ENCODE measurements around the gene GRM4.

Gene GRM4

DNA sequence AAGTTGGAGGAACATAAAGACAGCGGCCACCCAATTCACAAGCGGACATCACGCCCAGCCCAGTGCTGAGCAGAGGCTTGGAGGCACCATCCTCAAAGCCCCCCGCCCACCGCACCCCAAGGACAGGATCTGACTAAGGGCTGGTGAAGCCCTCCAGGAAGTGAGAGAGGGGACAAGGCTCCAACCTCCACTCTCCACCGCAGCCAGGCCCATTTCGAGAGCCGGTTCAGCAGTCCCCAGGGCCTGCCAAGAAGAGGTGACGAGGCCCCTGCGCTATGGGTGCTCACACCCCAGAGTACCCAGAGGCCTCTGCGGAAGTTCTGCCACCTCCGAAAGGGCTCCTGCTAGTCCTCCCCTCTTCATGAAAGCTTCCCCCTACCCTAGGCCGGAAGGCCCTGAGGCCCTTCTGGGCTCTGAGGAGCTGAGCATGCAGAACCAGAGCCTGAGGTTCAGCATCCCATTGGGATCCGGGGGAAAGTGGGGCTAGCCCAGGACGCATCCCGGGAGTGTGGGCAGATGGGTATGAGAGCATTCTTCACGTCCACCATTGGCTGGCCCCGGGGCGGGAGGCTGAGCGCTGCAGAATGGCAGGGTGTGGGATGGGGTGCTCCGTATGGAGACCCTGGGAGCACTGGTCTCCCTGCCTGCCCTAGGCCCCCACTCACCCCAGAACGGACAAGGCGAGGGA, 2.5 kb downstream of the GRM4 start:
- no peak for DNase-seq (ENCODE audit: low read depth in 2 of 2)

DNA sequence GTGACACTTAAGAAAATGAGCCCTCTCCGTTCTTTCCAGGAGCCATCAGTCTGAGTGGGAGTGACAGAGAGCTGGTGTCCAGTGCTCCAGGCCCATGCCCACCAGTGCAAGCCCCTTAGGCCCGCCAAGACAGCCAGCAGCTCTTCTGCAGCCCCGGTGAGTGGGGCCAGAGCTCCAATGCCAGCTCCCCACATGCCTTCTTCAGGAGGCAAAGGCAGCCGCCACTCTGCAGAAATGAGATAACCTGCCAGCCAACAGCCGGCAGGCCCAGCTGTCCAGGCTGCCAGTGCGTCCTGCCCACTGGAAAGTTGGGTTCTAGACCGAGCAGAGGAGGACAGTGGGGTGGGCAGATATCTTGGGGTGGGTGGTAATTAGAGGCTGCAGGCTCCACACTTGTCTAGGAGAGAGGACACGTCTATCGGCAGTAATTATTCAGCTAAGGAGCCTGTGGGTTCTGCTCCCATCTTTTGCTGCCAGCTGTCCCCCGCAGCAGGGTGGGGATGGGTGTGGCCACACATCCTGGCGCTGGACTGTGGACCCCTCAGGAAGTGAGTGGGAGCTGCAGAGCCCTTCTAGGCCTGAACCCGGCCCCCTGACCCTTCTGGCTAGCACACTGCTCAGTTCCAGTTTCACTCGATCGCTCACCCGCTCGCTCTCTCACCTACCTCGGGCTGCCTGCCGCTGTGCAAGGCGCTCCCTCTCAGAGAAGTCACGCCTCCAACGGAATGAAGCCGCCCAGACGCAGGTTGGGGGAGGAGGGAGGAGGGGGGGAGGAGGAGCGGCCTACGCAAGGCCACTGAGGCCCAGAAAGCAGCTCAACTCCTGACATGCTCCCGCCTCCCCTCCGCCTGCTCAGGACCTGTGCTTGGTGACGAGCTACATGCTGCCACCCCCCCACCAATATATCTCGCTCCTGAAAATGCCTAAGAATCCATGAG, 3.6 kb downstream of the GRM4 start:
- DNase-seq (ENCODE audit: low read depth in 2 of 2), result no peak

DNA sequence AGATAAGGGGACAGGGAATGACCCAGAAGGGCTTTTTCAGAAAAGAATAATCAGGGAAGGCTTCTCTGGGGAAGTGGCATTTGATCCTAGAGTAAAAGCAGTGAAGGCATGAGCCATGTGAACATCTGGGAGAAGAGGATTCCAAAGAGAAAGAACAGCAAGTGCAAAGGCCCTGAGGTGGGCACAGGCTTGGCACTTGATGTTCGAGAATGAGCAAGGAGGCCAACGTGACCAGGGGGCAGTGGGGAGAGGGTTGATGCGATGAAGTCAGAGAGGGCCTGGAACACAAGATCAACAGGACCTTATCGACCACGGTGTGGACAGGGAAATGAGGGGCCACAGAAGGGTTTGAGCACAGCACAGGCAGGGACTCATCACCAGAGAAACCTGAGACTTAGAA, 5.8 kb downstream of the GRM4 start:
- no peak for DNase-seq (ENCODE audit: low read depth in 2 of 2)

DNA sequence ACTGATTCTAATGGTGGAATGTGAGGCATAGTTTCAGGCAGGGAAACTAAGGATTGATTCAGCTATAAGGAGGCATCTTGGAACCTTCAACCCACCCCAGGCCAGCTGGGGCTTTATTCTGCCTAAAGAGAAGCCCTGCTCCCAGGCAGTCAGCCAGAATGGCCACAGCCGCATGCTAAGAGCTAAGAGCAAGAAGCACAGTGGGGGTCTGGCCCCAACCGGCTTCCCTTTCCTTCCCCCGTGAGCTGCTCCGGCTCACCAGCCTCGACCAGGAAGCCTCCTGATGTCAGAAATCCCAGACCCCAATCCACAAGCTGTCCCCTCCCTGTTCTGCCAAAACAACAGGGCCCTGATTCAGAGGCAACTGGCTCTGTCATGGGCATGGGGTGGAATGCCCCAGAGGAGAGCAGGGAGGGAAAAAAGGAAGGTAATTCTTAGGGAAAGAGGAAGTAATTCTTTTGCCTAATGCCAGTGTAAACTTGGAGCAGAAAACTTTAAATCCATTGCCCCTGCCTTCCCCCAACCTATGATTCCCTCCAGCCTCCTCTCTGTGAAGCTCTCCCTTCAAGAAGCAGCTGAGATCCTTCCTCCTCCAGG, 6.9 kb downstream of the GRM4 start:
- no peak for DNase-seq (ENCODE audit: low read depth in 2 of 2)

DNA sequence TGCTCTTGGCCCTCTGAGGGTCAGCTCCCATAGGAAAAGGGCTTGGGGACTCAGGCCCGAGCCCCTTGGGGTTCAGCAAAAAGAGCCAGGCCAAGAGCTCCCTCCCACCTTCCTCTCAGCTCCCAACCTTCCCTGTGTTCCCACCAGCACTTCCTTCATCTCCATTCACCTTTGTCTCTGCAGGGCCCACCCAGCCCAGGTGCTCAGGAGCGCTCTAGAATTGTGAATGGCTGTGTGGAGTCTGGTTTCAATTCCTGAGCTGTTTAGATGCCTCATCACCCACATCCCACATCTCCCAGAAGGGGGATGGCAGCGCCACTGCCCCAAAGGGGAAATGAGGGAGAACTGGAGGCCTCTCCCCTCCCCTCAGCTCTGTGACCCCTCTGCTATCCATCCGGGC, 7.7 kb downstream of the GRM4 start:
- no peak for DNase-seq (ENCODE audit: low read depth in 2 of 2)

DNA sequence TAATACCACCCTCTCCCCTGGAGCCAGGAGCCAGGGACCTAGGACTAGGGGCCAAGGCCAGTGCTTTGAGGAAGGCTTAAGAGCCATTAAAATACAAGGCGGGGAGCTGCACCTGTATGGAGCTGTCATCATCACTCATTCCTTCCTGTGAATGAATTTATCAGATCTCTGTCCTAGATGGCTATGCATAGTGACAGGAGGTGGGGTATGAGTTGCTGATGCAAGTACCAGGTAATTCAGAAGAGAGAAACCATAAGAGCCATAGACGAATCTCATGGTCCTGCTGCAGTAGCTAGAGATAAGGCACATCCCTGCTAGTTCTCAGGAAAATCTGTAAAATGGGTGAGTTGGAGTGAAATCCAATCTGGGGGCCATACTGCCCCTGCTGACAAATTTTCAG, 10.3 kb downstream of the GRM4 start:
- DNase-seq (ENCODE audit: low read depth in 2 of 2), result no peak

DNA sequence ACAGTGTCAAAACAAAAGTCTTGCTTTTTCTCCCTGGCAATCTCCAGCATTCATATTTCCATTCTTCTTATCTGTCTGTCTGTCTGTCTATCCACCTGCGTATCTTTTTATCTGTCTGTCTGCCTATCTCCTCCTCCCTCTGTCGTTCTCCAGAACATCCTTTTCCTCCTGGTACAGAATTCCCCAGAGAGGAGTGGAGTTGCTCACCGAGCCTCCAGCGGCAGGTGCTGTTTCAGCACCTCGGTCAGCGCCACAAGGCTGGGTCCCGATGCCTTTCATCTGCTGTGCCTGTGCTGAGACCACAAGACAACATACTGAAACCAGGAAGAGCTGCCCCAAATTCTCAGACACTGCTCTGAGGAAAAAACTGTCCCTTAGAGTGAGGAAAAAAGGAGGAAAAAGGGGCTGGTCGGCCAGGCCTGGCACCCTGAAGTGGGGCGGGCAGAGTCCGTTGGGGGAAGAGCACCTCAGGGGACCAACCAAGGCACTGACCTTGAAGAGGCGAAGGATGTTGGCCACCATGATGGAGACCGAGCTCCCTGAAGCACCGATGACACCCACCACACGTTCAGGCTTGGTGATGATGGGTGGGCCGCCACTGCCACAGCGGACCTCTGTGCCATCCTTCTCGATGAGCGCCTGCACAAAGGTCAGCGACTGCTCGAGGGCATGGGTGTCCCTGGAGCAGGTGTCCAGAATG, 13.3 kb downstream of the GRM4 start:
- no peak for DNase-seq (ENCODE audit: low read depth in 2 of 2)

DNA sequence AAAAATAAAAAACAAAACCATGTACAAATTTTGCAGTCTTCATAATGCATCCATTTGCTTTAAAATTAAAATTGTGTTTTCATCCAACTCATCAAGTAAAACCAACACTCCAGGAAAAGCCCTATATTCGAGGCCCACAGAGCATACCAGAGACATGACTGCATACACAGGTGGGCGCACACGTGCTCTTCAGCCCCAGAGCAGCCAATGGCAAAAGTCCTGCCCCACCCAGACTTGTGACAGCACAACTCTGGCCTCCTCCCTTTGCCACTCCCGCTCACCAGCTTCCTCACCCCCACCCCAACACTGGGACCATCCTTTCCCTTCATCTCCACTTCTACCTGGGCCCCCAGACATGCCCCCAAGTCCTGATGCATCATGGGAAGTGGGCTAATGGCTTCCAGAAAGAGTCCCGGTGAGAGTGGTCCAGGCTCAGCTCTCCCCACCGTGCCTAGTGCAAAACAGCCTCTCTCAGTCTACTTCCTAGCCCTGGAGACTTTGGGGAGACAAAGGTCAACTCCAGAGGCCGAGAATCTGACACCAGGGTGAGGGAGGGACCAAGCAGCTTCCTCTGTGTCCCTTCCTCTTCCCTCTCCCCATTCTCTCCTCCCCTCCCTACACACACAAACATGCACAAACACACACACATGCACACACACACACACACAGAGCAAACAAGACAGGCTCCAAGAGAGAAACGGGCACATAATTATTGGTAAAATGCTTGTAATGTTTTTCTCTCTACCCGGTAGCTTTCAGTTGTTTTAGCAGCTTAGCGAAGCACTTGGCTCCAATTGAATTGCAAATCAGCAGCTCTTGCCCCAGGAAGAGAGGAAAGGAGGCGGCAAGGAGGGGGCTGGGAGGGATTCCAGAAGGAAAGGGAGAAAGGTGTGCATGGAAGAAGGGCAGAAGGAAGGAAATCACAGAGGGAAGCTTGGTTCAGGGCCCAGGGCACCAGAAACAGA, 14.3 kb downstream of the GRM4 start:
- DNase-seq (ENCODE audit: low read depth in 2 of 2), result no peak

DNA sequence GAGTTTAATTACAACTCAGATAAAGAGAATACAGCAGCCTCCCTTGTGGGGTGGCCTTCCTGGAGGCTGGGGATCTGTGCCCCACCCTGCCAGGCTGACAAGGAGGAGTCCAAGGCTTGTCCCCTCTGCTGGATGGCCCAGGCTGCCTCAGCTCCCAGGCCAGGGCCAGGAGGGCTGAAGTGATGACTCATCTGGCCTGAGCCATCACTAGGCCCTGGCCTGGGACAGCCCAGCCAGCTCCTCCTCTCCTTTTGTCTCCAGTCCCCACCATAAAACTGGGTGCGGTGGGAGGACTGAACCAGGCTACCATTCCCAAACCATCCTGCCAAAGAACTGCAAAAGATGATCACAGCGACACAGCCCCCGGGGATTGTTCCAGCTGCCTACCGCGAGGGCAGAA, 15.0 kb downstream of the GRM4 start:
- DNase-seq (ENCODE audit: low read depth in 2 of 2), result no peak

DNA sequence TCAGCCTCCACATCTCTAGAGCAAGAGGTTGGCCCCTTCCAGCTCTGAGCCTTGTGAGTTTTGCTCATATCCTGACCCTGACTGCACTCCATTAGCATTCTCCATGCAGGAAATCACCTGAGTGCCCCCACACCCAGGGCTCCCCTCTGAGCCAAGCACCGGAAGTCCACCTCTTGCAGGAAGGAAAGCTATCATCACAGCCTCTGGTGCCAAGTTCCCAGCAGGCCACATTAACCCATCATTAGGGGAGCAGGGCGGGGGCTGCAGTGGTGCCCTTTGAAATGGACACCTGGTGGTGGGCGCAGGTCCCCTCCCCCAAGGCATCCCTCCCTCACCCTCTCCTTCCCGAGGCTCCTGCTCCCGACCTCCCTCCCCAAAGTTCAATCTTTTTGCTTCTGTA, 16.1 kb downstream of the GRM4 start:
- DNase-seq (ENCODE audit: low read depth in 2 of 2), result no peak

DNA sequence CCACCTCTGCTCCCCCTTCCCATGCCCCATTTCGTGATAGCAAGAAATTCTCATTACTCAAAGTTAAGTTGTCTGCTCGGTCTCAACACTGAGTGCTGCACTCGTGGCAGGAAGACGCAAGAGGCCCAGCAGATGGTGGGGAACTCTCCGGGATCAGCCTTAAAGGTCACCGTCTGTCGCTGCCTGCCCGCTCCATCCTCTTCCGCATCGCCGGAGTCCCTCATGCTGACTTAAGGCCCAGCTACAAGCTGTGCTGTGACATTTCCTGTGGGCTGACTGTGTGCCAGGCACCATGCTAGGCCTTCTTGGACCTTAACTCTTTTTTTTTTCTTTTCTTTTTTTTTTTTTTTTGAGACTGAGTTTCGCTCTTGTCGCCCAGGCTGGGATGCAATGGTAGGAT, 17.8 kb downstream of the GRM4 start:
- no peak for DNase-seq (ENCODE audit: low read depth in 2 of 2)

DNA sequence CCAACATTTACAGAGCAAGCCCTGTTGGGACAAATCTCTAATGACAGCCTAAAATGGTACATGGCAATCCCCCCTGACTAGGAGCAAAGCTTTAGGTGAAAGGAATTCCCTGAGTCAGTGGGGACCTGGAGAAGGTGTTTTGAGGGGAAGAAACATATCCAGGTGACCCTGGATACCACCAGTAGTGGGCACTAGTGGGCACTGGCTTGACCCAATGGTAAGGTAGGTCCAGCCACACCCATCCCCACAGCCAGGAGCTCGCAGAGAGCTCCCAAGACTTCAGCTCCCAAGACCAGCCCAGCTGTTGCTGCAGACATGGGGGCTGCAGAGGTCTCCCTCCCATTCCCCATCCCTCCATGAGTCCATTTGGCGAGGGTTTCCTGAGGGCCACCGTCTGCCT, 19.5 kb downstream of the GRM4 start:
- DNase-seq (ENCODE audit: low read depth in 2 of 2), result no peak

DNA sequence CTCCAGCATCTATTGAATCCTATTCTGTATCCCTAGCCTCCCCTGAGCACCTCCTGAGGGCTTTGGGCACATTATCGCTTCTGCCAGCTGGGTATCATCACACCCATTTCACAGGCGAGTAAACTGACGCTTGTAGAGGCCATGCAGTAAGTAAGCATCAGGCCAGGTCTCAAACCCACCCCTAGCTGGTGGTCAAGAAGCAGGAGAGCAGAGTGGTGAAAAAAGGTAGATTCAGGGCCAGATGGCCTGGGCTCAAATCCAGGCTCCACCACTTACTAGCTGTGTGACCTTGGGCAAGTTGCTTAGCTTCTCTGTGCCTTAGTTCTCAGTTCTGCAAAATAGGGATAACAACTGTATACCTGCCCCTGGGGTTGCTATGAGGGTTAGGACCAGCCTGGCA, 19.9 kb downstream of the GRM4 start:
- no peak for DNase-seq (ENCODE audit: low read depth in 2 of 2)

DNA sequence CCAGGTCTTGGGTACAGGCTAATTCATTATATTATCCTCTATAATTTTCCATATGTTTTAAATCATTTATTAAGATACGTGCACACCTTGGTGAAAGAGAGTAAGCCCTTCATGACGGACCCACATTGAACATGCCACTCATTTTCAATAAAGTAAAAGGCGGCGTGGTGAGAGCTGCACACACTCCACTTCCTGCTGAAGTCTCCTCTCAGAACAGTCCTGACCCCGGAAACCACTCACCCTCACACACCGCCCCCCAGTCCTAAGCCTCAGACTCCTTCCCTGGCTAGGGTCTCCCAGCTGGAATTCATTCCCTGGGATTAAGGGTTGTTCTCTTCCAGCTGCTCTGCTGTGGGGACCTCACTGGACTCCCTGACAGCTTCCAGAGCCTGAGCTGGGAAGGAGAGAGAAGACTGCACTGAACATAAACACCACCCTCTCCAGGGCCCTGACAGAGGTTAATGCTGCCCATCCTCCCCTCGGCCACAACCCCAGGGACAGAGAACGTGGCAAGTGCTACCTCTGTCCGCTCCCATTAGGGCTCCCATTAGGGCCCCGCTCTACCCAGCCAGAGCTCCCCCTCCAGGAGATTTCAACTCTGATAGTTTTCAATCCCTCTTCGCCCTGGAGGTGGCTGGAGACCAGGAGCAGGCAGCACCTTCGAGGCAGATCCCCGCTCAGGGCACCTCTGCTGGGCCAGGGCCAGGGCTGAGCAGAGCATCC, 24.8 kb downstream of the GRM4 start:
- DNase-seq (ENCODE audit: low read depth in 2 of 2), result no peak

DNA sequence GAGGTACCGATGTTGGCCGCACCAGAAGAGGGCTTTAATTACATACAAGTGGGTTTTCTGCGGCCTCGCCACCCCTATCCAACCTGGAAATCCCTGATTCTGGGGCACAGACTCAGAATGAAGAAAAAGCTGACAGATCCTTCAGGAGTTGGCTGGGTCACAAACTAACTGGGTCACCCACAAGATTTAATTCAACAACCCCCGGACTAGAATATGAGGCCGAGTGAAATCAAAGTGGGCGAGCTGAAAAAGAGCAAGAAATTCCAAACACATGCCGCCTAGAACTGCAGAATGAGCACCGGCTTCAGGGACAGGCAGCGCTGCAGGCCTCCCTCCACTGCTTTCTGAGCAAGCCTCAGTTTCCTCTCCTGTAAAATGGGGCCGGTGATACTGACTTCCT, 30.0 kb downstream of the GRM4 start:
- no peak for DNase-seq (ENCODE audit: low read depth in 2 of 2)

DNA sequence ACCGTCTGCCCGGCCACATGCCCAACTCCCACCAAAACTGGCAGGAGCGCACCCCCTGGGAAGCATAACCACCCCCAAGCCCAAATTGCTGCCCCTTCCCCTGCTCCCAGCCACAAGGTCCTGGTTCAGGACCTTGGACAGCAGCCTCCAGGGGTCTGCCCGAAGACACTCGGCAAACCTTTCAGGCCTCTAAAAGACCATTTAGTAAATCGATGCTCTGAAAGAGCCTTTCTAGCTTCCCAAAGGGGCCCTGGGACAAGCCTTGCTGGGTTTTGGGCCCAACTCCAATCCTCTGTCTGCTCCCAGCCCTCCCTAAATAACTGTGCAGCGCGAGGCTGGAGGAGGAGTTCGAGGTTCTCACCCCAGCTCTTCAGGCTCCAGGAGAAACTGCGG, 30.5 kb downstream of the GRM4 start:
- no peak for DNase-seq (ENCODE audit: low read depth in 2 of 2)

DNA sequence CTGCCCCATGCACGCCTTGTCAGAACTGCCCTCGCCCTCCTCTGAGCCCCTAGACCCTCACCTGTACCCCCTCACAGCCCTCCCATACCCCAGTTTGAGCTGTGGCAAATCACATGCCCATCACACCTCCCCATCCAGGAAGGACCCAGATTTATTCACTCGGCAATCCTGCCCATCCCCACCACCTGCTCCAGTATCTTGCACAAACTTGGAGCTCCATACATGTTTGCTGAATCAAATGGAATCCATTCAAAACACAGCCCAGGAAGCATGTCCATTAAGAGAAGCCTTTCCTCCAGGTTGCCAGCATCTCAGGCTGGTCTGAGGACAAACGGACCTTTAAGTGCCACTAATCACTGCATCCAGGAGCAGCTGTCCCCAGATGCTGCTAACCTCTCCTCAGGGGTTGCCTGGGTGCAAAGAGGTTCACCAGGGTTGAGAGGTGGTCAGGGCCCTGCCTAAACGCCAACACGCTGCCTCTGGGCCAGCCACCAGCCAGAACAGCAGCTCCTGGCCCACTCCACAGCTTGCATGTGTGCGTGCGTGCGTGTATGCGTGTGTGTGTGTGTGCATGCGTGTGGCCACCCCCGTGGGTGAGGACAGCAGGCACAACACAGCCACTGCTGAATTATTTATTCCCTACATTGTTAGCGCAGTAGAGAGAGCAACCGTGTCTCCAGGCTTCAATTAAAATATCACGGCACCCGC, 31.0 kb downstream of the GRM4 start:
- no peak for DNase-seq (ENCODE audit: low read depth in 2 of 2)

DNA sequence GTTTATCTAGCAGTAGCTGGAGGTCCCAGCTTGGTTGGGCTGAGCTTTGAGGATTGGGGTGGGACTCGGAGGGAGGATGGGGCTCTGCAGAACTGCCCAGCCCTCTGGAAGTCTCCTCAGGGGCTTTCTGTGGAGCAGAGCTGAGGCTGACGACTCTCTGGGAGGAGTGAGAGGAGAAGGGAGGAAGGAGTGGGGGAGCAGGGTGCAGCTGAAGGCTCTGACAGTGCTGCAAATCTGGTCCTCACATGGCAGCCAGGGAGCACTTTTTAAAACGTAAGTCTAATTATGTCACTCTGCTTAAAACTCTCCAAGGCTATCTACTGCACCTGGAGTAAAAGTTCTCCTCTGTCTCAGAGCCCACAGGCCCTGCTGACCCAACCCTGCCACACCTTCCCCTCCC, 32.4 kb downstream of the GRM4 start:
- DNase-seq (ENCODE audit: low read depth in 2 of 2), result no peak

DNA sequence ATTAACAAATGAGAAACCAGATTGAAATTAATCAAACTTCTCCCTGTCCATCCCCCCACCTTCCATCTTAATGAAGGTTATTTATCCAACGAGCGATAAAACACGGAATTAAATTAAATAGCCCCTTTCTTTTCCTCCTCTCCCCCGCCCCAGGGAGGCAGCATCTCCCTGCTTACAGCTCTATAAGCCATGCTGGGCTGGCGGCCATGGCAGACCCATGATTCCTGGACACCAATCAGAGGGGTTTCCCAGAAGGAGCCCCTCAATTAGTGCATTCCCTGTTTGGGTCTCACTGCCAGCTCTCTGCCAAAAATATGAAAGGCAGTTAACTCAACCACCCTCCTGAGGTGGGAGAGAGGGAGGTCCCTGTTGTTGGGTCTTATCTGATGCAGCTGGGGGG, 33.8 kb downstream of the GRM4 start:
- DNase-seq (ENCODE audit: low read depth in 2 of 2), result no peak

DNA sequence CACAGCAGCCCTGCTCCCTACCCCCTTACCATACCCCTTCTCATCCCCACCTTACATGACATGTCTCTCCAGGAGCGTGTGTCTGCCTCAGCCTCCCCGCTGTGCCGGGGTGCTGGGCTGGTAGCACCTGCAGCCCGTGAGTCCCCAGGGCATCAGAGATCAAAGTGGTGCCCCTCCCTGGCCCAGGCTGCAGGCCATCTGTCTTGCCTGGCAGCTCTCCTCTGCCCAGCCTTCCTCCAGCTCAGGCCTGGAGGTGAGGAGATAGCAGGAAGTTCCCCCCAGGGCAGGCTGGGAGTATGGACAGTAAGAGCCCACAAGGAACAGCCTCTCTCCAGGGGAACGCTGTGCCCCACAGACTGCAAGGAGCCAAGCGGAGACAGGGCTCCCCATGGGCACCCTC, 35.3 kb downstream of the GRM4 start:
- DNase-seq (ENCODE audit: low read depth in 2 of 2), result no peak
